Measurements from ENCODE around the gene CD6.

Gene CD6

DNA sequence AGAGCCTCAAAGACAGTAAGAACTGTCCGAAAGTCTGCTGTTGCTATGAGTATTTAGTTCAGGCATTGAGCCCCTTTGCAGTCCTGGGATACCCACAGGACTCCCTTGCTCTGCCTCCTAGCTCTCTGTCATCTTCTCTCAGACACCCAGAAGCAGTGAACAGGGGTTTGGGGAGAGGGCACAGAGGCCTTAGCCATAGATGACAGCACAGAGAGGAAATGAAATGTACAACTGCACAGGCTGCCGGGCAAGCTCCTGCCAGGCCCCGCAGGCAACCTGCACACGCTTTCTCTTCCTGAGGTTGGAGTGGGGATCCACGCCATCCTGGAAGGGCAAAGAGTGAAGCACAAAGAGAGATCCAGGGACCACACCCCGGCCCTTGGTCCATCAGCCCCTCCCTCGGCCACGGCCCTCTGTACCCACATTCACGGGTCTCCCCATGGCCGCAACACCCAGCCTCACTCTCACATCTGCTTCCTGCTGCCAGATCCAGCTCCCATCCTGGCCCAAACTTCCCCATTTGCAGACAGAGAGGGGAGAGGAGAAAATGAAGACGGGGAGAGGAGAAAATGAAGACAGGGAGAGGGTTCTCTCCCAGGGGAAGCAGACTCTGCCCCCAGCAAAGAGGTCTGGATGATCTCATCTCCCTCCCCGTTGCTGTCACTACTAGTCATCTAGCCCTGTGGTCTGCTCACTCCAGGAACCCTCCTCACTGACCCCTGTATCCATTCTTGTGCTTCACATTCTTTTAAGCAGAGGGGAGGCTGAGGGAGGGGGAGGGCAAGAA lies 40.7 kb downstream of the CD6 start:
- no peak for DNase-seq

- no peak for DNase-seq
Measured at GRCh38 chr11:61012737-61013215, 41.3 kb downstream of the CD6 start.

GRCh38 chr11:61018059-61018458 lies 46.6 kb downstream of the CD6 start:
- DNase-seq = no peak

- no peak for DNase-seq
Measured at GRCh38 chr11:61019037-61019831, 47.8 kb downstream of the CD6 start.

DNA sequence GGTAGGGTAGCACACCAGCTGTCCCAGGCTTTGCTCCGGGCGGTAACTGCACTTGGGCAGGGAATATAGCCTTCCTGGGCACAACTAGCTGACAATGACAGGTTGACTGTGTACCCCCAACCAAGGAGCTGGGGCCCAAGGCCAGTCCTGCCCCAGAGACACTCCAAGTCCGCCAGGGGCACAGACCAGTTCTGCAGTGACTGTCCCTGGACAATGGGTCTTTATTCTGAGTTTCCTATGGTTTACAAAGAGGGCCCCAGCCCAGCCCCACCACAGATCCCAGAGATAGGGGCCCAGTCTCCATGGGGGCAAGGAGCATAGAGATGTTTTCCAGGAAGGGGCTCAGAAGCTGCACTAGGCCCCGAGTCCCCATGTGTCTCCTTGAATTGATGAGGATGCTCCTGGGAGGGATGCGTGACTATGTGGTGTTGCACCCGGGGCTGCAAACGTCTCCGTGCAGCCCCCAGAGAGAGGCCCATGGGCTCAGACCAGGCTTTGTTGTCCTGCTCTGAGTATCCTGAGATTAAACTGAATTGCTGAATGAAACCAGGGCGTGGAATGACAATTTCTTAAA lies 48.4 kb downstream of the CD6 start:
- DNase-seq = no peak

- no peak for DNase-seq
Measured at GRCh38 chr11:61020551-61021235, 49.2 kb downstream of the CD6 start.

GRCh38 chr11:61021661-61022212 lies 50.3 kb downstream of the CD6 start:
- peak; percentile 93 for DNase-seq

- DNase-seq = peak; percentile 38
Measured at GRCh38 chr11:61022311-61023085, 51.0 kb downstream of the CD6 start.

GRCh38 chr11:61023086-61023965 lies 51.8 kb downstream of the CD6 start:
- peak; percentile 73 for DNase-seq

DNA sequence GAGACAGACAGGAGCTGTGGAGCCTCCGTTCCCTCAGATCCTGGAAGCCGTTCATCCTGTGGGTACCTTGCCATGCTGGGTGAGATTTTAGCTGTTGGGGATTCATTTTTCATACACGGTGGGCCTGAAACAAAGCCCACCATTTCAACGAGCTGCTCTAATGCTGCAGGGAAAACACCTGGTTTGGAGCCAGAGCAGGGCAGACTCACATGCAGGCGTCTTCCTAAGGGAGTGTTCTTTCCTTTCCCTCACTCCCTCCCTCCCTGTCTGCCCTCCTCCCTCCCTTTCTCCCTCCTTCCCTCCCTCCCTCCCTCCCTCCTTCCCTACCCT lies 52.5 kb downstream of the CD6 start:
- DNase-seq = no peak

- DNase-seq = no peak
Measured at GRCh38 chr11:61024938-61025820, 53.7 kb downstream of the CD6 start.

GRCh38 chr11:61025821-61026120 lies 54.3 kb downstream of the CD6 start:
- no peak for DNase-seq

DNA sequence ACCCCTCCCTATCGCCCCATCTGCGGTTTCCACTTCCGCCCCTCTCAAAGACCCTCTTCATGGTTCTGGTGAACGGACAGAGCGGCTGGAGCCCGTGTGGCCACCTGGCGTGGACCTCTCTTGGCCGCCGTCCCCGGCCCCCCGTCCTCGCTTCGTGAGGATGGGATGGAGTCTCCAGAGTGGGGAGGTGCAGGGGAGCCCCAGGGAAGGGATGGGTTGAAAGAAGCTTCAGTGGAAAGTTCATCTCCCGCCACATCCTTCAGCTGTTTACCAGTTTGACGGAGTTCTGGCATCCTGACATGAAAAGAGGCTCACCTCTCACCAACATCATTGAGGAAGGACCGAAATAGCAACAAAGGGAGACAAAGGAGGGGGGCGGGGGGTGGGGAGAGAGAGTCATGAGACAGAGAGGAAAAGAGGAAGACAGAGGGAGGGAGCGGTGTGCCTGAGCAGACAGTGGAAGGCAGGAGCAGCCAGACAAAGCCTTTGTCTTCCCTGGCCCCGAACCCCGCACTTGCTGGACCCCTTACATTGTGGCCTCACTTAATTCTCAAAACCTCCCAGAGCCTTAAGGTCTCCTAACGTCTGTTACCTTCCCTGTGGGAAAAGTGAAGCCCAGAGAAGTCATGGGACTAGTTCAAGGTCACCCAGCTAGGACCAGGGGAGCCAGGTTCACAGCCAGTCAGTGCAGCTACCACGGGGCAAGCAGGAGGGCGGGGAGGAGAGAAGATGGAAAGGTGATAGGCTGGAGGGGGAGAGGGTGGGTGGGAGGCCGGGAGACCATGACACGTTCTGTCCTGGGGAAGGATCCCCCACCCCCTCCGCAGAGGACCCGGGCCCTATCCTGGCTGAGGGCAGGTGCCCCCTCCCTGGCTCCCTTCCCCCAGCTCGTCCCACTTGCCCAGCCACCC lies 54.9 kb downstream of the CD6 start:
- DNase-seq = peak; percentile 55

GRCh38 chr11:61027141-61027840 lies 55.8 kb downstream of the CD6 start:
- no peak for DNase-seq

GRCh38 chr11:61028135-61028729 lies 56.8 kb downstream of the CD6 start:
- peak; percentile 65 for DNase-seq

GRCh38 chr11:61032824-61033223 lies 61.3 kb downstream of the CD6 start:
- no peak for DNase-seq

GRCh38 chr11:61033417-61033816 lies 61.9 kb downstream of the CD6 start:
- DNase-seq = no peak

DNA sequence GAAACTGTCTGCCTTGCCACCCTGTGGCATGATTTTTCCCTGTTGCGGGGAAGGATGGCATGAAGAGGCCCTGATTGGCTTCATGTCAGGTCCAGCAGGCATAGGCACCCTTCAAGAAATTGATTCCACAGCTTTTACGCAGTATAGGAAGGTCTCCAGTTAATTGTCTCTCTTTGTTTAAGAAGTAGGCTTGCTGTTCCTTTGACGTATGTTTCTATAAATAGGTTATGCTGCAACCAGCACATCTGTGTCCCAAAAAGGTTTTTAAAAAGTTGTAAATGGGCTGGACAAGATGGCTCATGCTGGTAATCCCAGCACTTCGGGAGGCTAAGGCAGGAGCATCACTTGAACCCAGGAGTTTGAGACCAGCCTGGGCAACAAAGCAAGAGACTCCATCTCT lies 62.6 kb downstream of the CD6 start:
- no peak for DNase-seq
